ENCODE measurements around the gene BEND7.

DNA sequence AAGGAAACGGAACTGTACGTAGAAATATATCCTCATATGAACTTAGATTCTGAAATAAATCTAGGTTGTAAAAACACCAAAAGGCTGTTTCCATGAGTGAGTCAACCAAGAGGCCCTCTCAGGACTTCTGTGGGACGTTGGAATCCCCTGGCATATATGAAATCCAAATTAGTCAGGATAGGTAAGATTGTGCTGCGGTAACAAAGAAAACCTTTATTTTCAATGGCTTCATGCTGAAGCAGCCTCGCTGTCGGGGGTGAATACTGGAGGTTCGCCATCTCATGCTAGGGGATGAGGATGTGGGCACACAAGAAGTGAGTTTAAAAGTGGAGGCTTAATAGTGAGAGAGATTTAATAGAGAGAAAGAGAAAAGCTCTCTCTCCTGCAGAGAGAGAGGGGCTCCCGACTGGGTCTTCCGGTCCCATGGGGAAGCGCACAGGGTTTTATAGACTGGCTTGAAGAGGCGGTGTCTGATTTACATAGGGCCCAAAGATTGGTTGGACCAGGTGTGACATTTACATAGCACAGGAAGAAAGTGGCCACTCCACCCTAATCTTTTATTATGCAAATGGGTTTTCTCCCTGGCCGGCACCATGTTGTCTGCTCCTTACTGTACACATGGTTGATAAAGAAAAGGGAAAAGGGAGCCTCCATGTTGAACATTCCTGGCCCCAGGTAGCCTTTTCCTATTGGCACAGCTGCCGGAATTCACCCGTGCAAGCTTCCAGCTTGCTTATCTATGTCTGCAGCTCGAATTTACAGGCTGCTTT, 128.4 kb downstream of the BEND7 start:
- TF ChIP-seq POLR2A (IDR thresholded peaks at IDR 0.05; ENCODE audit: low read length) (no peak), GATA1 (IDR thresholded peaks at IDR 0.05; ENCODE audit: low read depth, low read length) (no peak)

All from erythroblast (primary cell).